GM12873 (cell line): ENCODE measurements around the gene DICER1.

Experiments used
- CTCF ChIP-seq: IDR thresholded peaks from 2 replicates; pipeline ENCODE4 v1.5.1; 2012; ENCODE audit warnings: low read depth, mild to moderate bottlenecking, moderate library complexity, low read length, control low read depth; ENCODE audit not compliant: insufficient read depth; ENCODE audit errors: missing control alignments

Gene DICER1

GRCh38 chr14:95068521-95068920, 88.8 kb downstream of the DICER1 start:
- no peak for TF ChIP-seq CTCF

- TF ChIP-seq CTCF: no peak
Measured at GRCh38 chr14:95068080-95068479, 89.2 kb downstream of the DICER1 start.

- no peak for TF ChIP-seq CTCF
Measured at GRCh38 chr14:95067526-95067925, 89.8 kb downstream of the DICER1 start.

- no peak for TF ChIP-seq CTCF
Measured at GRCh38 chr14:95066427-95066986, 90.8 kb downstream of the DICER1 start.

GRCh38 chr14:95065411-95065810, 91.9 kb downstream of the DICER1 start:
- TF ChIP-seq CTCF: no peak

- TF ChIP-seq CTCF: no peak
Measured at GRCh38 chr14:95064734-95065133, 92.6 kb downstream of the DICER1 start.

GRCh38 chr14:95064256-95064655, 93.1 kb downstream of the DICER1 start:
- no peak for TF ChIP-seq CTCF
